Heart right ventricle (tissue), 16 donors: Measurements from ENCODE around the gene CBARP. TPM values are rescaled to one million over a fixed set of nuclear protein-coding genes. Genes with fewer than 3 reads are reported as not detected.
A peak's percentile ranks its signal among the peaks of the same experiment; 100 is the strongest.

Experiments
- ATAC-seq, 8 donors: fragments of 200-7000 bp; cut with Tn5 transposase; one replicate each; pipeline ENCODE4 v1.9.1; 2020; ENCODE audit warnings: mild to moderate bottlenecking in 8 of 8, moderate library complexity in 8 of 8, moderate number of reproducible peaks in 1 of 8
- DNase-seq, 2 donors: peaks; one replicate each; pipeline ENCODE4 v3.0.0-alpha.2; 2020
- H3K27ac ChIP-seq, 10 donors: fragments of 200-600 bp; sonication (generic) in 2 of 10; one replicate each; pipeline versions ENCODE4 v1.5.0 to v1.8.0; 2020 to 2022; ENCODE audit warnings: mild to moderate bottlenecking in 3 of 10
- H3K27me3 ChIP-seq, 7 donors: fragments of 200-600 bp; one replicate each; pipeline ENCODE4 v1.8.0; 2021 to 2022; ENCODE audit warnings: mild to moderate bottlenecking in 2 of 7
- H3K36me3 ChIP-seq, 9 donors: fragments of 200-600 bp; sonication (generic) in 1 of 9; one replicate each; pipeline versions ENCODE4 v1.5.0 to v1.8.0; 2020 to 2022; ENCODE audit warnings: mild to moderate bottlenecking in 2 of 9
- H3K4me1 ChIP-seq, 9 donors: fragments of 200-600 bp; sonication (generic) in 1 of 9; one replicate each; pipeline versions ENCODE4 v1.5.0 to v1.8.0; 2020 to 2022; ENCODE audit warnings: mild to moderate bottlenecking in 4 of 9
- H3K4me3 ChIP-seq, 10 donors: fragments of 200-600 bp; sonication (generic) in 2 of 10; one replicate each; pipeline versions ENCODE4 v1.5.0 to v1.8.0; 2020 to 2022; ENCODE audit warnings: mild to moderate bottlenecking in 7 of 10, moderate library complexity in 2 of 10
- H3K9me3 ChIP-seq, 11 donors: fragments of 200-600 bp in 10 of 11; sonication (generic) in 2 of 11; one replicate each; pipeline versions ENCODE4 v1.5.0 to v1.8.0; 2013 to 2022; ENCODE audit warnings: mild to moderate bottlenecking in 2 of 11, control low read depth in 1 of 11, moderate library complexity in 1 of 11
- CTCF ChIP-seq, 9 donors: fragments of 200-600 bp; sonication (generic) in 2 of 9; IDR thresholded peaks; one replicate each; pipeline versions ENCODE4 v1.5.0 to v1.8.0; 2021 to 2022; ENCODE audit warnings: antibody characterized with exemption in 9 of 9, mild to moderate bottlenecking in 5 of 9, moderate library complexity in 1 of 9
- WGBS, 2 donors: extraction: QIAGEN DNeasy Blood & Tissue Kit; methylation state at CpG; one replicate each; pipeline ENCODE4 v1.1.7; 2013; ENCODE audit warnings: inconsistent platforms in 1 of 2; 5-methylcytosine and 5-hydroxymethylcytosine counted together
- intact Hi-C, 10 donors: fragments of 100-400 bp; cut with DNase I; formaldehyde crosslinking; loops; one replicate each; pipeline versions ENCODE4 v1.11.1 to v1.14.2; 2022
- polyA plus RNA-seq, 2 donors: library from polyadenylated mRNA; stranded (reverse); fragments of 200-250 nt; gene quantifications; one replicate each; pipeline ENCODE4 v1.2.3, GENCODE V29; 2013
- total RNA-seq, 10 donors: library from RNA; stranded (reverse); fragmentation: NEBNext Ultra II Directional in 3 of 10; extraction: Animal tissue kit (Norgen Biotek cat#: 25700) in 3 of 10; gene quantifications; one replicate each; pipeline versions ENCODE4 v1.2.1 to v1.2.4, GENCODE V29; 2021 to 2023
- donor health status: Arrhythmogenic right ventricular cardiomyopathy.
- donor health status: ischemic (EF 13 %, LVEDD 7.1; RV severe dilation, severe dysfunction).
- donor health status: healthy with polysubstance abuse.
- donor health status: DM: no; HTN: yes; CAD: no.
- donor health status: DM: no; HTN: no; CAD: no.
- donor health status: ischemic (EF 25% LVEDD 6.9; RV normal size, moderate dysfunction).
- donor health status: ischemic (EF 25% LVEDD 5.7; RV mildly dilated, moderate dysfunction).
- donor health status: healthy.
- donor health status: DM: yes; HTN: yes; CAD: no.
- donor health status: Ischemic cardiomyopathy.
- donor health status: ischemic (EF 35%, LVEDD 5.7; RV mildly dilated, moderate dysfunction).
- donor health status: nonischemic (EF 11% LVEDD 7.7; RV severe dilation, severe dysfunction).
- donor health status: DM: yes; HTN: yes; CAD: no.
- donor health status: PGD.
- donor health status: ischemic (EF 29% LVEDD 5.4; RV normal size, mild dysfunction).
- donor health status: nonischemic (EF 23%, LVEDD 6.1; RV moderate dilation, normal function).

CBARP gene
- total and polyA plus RNA-seq, 12 donors = 0.73 to 2.2 (median 1.3) TPM

- H3K36me3 ChIP-seq = peaks cover 0 to 6% (median 0%) of the 10 kb centered on the region in 9 donors
- intact Hi-C loops = loop anchor here in 1 of 10 donors (10.0 kb wide), 1 partner anchor 312 kb away; the partner anchor contains the start of gene ARID3A
- peak overlapping the region in 5 of 10 donors; percentile 39 to 72 (median 64) for H3K27ac ChIP-seq
- WGBS, 2 donors = 1% methylated on average over 31 to 60 of the region's 60 CpGs
- peaks cover 0 to 24% (median 0%) of the 10 kb centered on the region in 7 donors for H3K27me3 ChIP-seq
- H3K4me1 ChIP-seq = peaks cover 24 to 59% (median 45%) of the 10 kb centered on the region in 9 donors
- DNase-seq (no peak), ATAC-seq (peak in 2 of 8 donors; percentile 0 to 4)
- H3K9me3 ChIP-seq = no peaks in the 10 kb centered on the region
- H3K4me3 ChIP-seq = peak overlapping the region; percentile 25 to 70 (median 61)
- TF ChIP-seq CTCF (IDR thresholded peaks at IDR 0.05) = no peak
Observed at GRCh38 chr19:1237027-1237659, 662 bp downstream of the CBARP start.

GRCh38 chr19:1236576-1236975 is 1.2 kb downstream of the CBARP start:
- peaks cover 0 to 6% (median 0%) of the 10 kb centered on the region in 9 donors for H3K36me3 ChIP-seq
- TF ChIP-seq CTCF (IDR thresholded peaks at IDR 0.05) = no peak
- H3K4me3 ChIP-seq = peak overlapping the region in 9 of 10 donors; percentile 59 to 70 (median 61)
- 21 to 34% methylated on average over 20 to 41 of the region's 42 CpGs for WGBS, 2 donors
- ATAC-seq (no peak), DNase-seq (no peak)
- no peaks in the 10 kb centered on the region for H3K9me3 ChIP-seq
- H3K27me3 ChIP-seq = peaks cover 0 to 24% (median 0%) of the 10 kb centered on the region in 7 donors
- peak overlapping the region in 2 of 10 donors; percentile 70 to 72 for H3K27ac ChIP-seq
- H3K4me1 ChIP-seq = peaks cover 23 to 60% (median 44%) of the 10 kb centered on the region in 9 donors
- intact Hi-C loops = loop anchor here in 1 of 10 donors (10.0 kb wide), 1 partner anchor 312 kb away; the partner anchor contains the start of gene ARID3A

GRCh38 chr19:1235625-1236538 is 1.9 kb downstream of the CBARP start:
- Histone ChIP-seq H3K27me3 (peaks cover 0 to 24% (median 0%) of the 10 kb centered on the region in 7 donors), H3K4me3 (no peak overlapping the region), H3K36me3 (peaks cover 0 to 6% (median 0%) of the 10 kb centered on the region in 9 donors), H3K27ac (no peak overlapping the region), H3K9me3 (no peaks in the 10 kb centered on the region), H3K4me1 (peaks cover 19 to 54% (median 38%) of the 10 kb centered on the region in 9 donors)
- 86 to 88% methylated on average over 39 of the region's 39 CpGs for WGBS, 2 donors
- no peak for TF ChIP-seq CTCF (IDR thresholded peaks at IDR 0.05)
- intact Hi-C loops = loop anchor here in 1 of 10 donors (10.0 kb wide), 1 partner anchor 311 kb away; the partner anchor contains the start of gene ARID3A
- ATAC-seq (no peak), DNase-seq (no peak)

GRCh38 chr19:1234955-1235380 is 2.8 kb downstream of the CBARP start:
- Histone ChIP-seq H3K4me1 (peaks cover 14 to 47% (median 31%) of the 10 kb centered on the region in 9 donors), H3K27ac (no peak overlapping the region)
- 94 to 96% methylated on average over 40 to 43 of the region's 43 CpGs for WGBS, 2 donors

More at GRCh38 chr19:1234955-1235380, 2.8 kb downstream of the CBARP start:
- no peak for DNase-seq
- intact Hi-C loops = loop anchor here in 1 of 10 donors (10.0 kb wide), 1 partner anchor 310 kb away; the partner anchor contains the start of gene ARID3A
- Histone ChIP-seq H3K27me3 (peaks cover 0 to 24% (median 0%) of the 10 kb centered on the region in 7 donors), H3K4me3 (no peak overlapping the region), H3K36me3 (peaks cover 0 to 6% (median 0%) of the 10 kb centered on the region in 9 donors), H3K9me3 (no peaks in the 10 kb centered on the region)
- no peak for ATAC-seq
- no peak for TF ChIP-seq CTCF (IDR thresholded peaks at IDR 0.05)
